ENCODE data around the gene SLC2A6. TPM values are rescaled to one million over a fixed set of nuclear protein-coding genes. Genes with fewer than 3 reads are reported as not detected.

Gene SLC2A6
- total RNA-seq, 4 donors from 2014 or later: 1.1 to 3.8 (median 2.5) TPM

- Histone ChIP-seq H3K27me3 (no peaks in the 10 kb centered on the region), H3K27ac (no peak overlapping the region), H3K4me1 (peaks cover 21 to 38% of the 10 kb centered on the region in 2 donors), H3K36me3 (no peaks in the 10 kb centered on the region), H3K9me3 (no peaks in the 10 kb centered on the region), H3K4me3 (replicated peaks in 1 of 3) (no peak overlapping the region)
- intact Hi-C loops (cut with DNase I): no loop called here
- peak; percentile 61 to 64 for DNase-seq
- TF ChIP-seq POLR2A (IDR thresholded peaks at IDR 0.05) (no peak), CTCF (IDR thresholded peaks at IDR 0.05) (no peak)
- 26 to 34% methylated on average over 8 of the region's 8 CpGs for WGBS, 2 donors
Observed at GRCh38 chr9:133525677-133526076, 46.8 kb upstream of the SLC2A6 start.

DNA sequence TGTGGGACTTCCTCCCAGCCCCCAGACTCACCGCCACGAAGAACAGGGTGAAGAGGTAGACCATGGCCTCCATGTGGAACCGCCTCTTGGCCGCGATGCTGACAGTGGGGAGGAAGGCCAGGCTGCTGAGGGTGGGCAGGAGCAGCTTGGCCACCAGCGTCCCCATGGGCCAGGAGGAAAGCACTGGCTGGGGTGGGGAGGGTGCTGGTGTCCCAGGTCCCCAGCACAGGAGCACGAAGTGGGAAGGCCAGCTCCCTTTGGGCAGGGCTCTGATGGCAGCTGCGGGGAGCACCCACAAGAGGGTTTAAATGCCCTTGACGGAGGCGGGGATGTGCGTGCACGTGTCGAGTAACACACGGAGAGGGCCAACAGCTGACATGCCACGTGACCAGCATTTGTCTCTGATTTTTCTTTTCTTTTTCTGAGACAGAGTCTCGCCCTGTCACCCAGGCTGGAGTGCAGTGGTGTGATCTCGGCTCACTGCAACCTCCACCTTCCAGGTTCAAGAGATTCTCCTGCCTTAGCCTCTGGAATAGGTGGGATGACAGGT, 45.9 kb upstream of the SLC2A6 start, which contains the start of gene MYMK:
Gene MYMK (minus strand): TSS at position 281 of the 550 bp plus-strand sequence. CDS start 115 bp downstream, at position 166.
- Histone ChIP-seq H3K4me3 (replicated peaks in 1 of 3) (no peak within 1 kb of the TSS), H3K27me3 (no peaks in the 10 kb centered on the region), H3K4me1 (peaks cover 21 to 38% of the 10 kb centered on the region in 2 donors), H3K27ac (no peak within 1 kb of the TSS), H3K9me3 (no peaks in the 10 kb centered on the region), H3K36me3 (no peaks in the 10 kb centered on the region)
- intact Hi-C loops (cut with DNase I): no loop called here
- WGBS, 2 donors: 98 to 99% methylated on average over 13 to 17 of the region's 17 CpGs
- no peak for DNase-seq
- TF ChIP-seq POLR2A (IDR thresholded peaks at IDR 0.05) (no peak), CTCF (IDR thresholded peaks at IDR 0.05) (no peak)

GRCh38 chr9:133524146-133524545, 45.2 kb upstream of the SLC2A6 start:
- Histone ChIP-seq H3K36me3 (no peaks in the 10 kb centered on the region), H3K27me3 (no peaks in the 10 kb centered on the region), H3K4me3 (replicated peaks in 1 of 3) (no peak overlapping the region), H3K9me3 (no peaks in the 10 kb centered on the region), H3K4me1 (peaks cover 21 to 38% of the 10 kb centered on the region in 2 donors), H3K27ac (no peak overlapping the region)
- DNase-seq: no peak
- TF ChIP-seq CTCF (IDR thresholded peaks at IDR 0.05) (no peak), POLR2A (IDR thresholded peaks at IDR 0.05) (no peak)
- intact Hi-C loops (cut with DNase I): no loop called here
- WGBS, 2 donors: 94 to 96% methylated on average over 5 of the region's 5 CpGs

DNA sequence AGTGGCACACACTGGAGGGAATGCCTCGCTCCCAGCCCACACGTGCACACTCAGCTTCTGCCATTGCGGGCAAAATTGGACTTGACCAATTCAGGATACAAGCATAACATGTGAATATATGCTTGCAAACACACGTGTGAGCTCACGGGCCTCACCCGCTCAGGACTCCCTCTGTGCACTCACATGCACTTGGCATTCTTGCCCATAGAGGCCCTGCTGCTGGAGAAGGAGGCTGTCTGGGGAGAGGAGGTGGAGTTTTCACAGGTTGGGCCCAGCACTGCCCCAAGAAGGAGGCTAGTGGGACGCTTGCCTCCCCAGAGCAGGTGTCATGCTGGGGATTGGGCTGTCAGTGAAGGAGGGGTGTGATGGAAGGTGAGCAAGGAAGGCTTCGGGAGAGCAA, 44.2 kb upstream of the SLC2A6 start:
- H3K4me1 ChIP-seq: peaks cover 16 to 28% of the 10 kb centered on the region in 2 donors
- H3K9me3 ChIP-seq: no peaks in the 10 kb centered on the region
- intact Hi-C loops (cut with DNase I): no loop called here
- no peaks in the 10 kb centered on the region for H3K27me3 ChIP-seq
- DNase-seq: no peak
- no peak overlapping the region for H3K4me3 ChIP-seq (replicated peaks in 1 of 3)
- WGBS, 2 donors: 90 to 91% methylated on average over 8 of the region's 8 CpGs
- H3K36me3 ChIP-seq: no peaks in the 10 kb centered on the region
- TF ChIP-seq CTCF (IDR thresholded peaks at IDR 0.05) (no peak), POLR2A (IDR thresholded peaks at IDR 0.05) (no peak)
- no peak overlapping the region for H3K27ac ChIP-seq

DNA sequence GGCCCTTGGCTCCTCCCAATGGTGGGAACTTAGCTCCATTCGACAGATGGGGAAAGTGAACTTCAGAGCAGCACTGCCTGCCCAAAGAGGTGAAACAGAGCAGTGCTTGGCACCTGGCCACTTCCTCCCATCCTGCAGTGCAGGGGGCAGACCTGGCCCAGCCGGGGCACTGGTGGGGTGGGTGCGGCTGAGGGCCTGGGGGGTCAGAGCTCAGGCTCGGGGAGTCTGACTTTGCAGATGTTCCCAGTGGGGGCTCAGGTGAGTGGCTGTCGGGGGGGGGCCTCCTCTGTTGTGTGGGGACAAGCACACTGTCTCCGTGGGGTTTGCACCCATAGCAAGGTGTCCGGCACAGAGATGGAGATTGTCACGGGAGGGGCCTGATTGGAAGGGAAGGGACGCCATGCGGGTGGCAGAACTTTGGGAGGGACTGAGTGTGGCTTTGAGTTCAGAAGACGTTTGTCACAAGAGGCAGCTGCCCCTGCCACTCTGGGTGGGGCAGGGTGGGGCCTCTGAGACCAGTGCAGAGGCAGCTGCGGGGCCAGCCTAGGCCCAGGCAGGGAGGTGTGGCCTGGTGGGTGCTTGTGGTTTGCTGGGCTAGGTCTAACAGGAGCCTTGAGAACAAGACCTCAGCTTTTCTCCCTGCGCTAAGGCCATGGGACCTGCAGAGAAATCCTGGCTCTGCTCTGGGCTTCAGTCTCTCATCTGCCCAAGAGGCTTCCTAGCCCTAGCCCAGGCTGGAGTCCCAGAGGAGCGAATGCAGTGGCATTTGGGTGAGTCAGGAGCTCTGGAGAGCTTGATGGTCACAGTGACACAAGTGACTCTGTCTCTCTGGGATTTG, 43.4 kb upstream of the SLC2A6 start:
- Histone ChIP-seq H3K4me3 (replicated peaks in 1 of 3) (no peak overlapping the region), H3K9me3 (no peaks in the 10 kb centered on the region), H3K36me3 (no peaks in the 10 kb centered on the region), H3K27ac (no peak overlapping the region), H3K27me3 (no peaks in the 10 kb centered on the region), H3K4me1 (peaks cover 7 to 20% of the 10 kb centered on the region in 2 donors)
- 82 to 87% methylated on average over 9 to 11 of the region's 14 CpGs for WGBS, 2 donors
- TF ChIP-seq CTCF (IDR thresholded peaks at IDR 0.05): no peak
- TF ChIP-seq POLR2A (IDR thresholded peaks at IDR 0.05): no peak
- no peak for DNase-seq
- intact Hi-C loops (cut with DNase I): no loop called here
